PC-9 (cell line): ENCODE data around the gene ABCD2. TPM values are rescaled to one million over a fixed set of nuclear protein-coding genes. Genes with fewer than 3 reads are reported as not detected.

Experiments used
- BruUV-seq: library from RNA; stranded (reverse); fragments of 400-500 nt; replicated peaks from 2 replicates; lab custom pipeline; 2021; lab: Mats Ljungman, UMichigan
- CTCF ChIA-PET: fragments of 300-600 bp; sonication (Branson Sonifier 250); formaldehyde crosslinking; loops from one replicate; lab custom pipeline; 2022; ENCODE audit warnings: antibody characterized with exemption; lab: Charles Lee
- POLR2A ChIA-PET: fragments of 300-600 bp; sonication (Branson Sonifier 250); formaldehyde crosslinking; loops from one replicate; lab custom pipeline; 2022; ENCODE audit warnings: antibody characterized with exemption; ENCODE audit not compliant: unreplicated experiment; lab: Charles Lee
- DNase-seq, 2 experiments: peaks; one replicate each; pipeline versions ENCODE4 v3.0.0 to v3.0.0-alpha.2; 2015 to 2022; ENCODE audit warnings: mixed read lengths in 1 of 2
- H2AFZ ChIP-seq: fragments of 200-600 bp; sonication (generic); 2 replicates; pipeline ENCODE4 v1.8.1; 2017; ENCODE audit warnings: antibody characterized with exemption
- H3F3A ChIP-seq: fragments of 200-600 bp; sonication (generic); 2 replicates; pipeline ENCODE4 v1.8.1; 2017; ENCODE audit warnings: antibody characterized with exemption, mild to moderate bottlenecking, low read depth; ENCODE audit not compliant: insufficient read depth
- H3K27ac ChIP-seq: fragments of 200-600 bp; sonication (generic); 2 replicates; pipeline ENCODE4 v1.6.1; 2016; ENCODE audit warnings: mixed run types
- H3K27me3 ChIP-seq: fragments of 200-600 bp; sonication (generic); 2 replicates; pipeline ENCODE4 v1.6.1; 2016; ENCODE audit warnings: low read depth, mixed run types; ENCODE audit not compliant: insufficient read depth
- H3K36me3 ChIP-seq: fragments of 200-600 bp; sonication (generic); 2 replicates; pipeline ENCODE4 v1.6.1; 2016; ENCODE audit warnings: low read depth, mixed run types
- H3K4me1 ChIP-seq: fragments of 200-600 bp; sonication (generic); replicated peaks from 2 replicates; pipeline ENCODE4 v1.6.1; 2016; ENCODE audit warnings: mixed run types; ENCODE audit not compliant: insufficient read depth
- H3K4me2 ChIP-seq: fragments of 200-600 bp; sonication (generic); 2 replicates; pipeline ENCODE4 v1.6.1; 2017; ENCODE audit warnings: mixed run types
- H3K4me3 ChIP-seq: fragments of 200-600 bp; sonication (generic); 2 replicates; pipeline ENCODE4 v1.6.1; 2016; ENCODE audit warnings: mixed run types
- H3K79me2 ChIP-seq: fragments of 200-600 bp; sonication (generic); 2 replicates; pipeline ENCODE4 v1.6.1; 2017; ENCODE audit warnings: low read depth, mixed run types
- H3K9me2 ChIP-seq: fragments of 200-600 bp; sonication (generic); 2 replicates; pipeline ENCODE4 v1.8.1; 2017; ENCODE audit warnings: mild to moderate bottlenecking; ENCODE audit not compliant: insufficient read depth
- H3K9me3 ChIP-seq: fragments of 200-600 bp; sonication (generic); 2 replicates; pipeline ENCODE4 v1.8.1; 2016; ENCODE audit warnings: low read depth; ENCODE audit not compliant: insufficient read depth
- H4K20me1 ChIP-seq: fragments of 200-600 bp; sonication (generic); 2 replicates; pipeline ENCODE4 v1.8.1; 2017; ENCODE audit not compliant: insufficient read depth
- CTCF ChIP-seq: fragments of 200-600 bp; sonication (generic); conservative IDR thresholded peaks from 2 replicates; pipeline ENCODE4 v1.6.1; 2017; ENCODE audit warnings: mixed run types, antibody characterized with exemption, mild to moderate bottlenecking, moderate library complexity
- EZH2 ChIP-seq: fragments of 200-600 bp; sonication (generic); IDR thresholded peaks from 2 replicates; pipeline ENCODE4 v1.8.0; 2017; ENCODE audit warnings: antibody characterized with exemption, low read depth
- intact Hi-C: fragments of 100-400 bp; cut with micrococcal nuclease; formaldehyde crosslinking; loops from one replicate; pipeline ENCODE4 v1.10.0; 2022; ENCODE audit not compliant: unreplicated experiment
- total RNA-seq: library from RNA; stranded (reverse); gene quantifications from 2 replicates; pipeline ENCODE4 v1.2.3, GENCODE V29; 2021

Gene ABCD2
- total RNA-seq, 1 experiment from 2014 or later: not detected

GRCh38 chr12:39606712-39607423, 12.7 kb downstream of the ABCD2 start:
- ChIA-PET CTCF (no interaction called here), POLR2A (no interaction called here)
- intact Hi-C loops: no loop called here
- no TSS peak for BruUV-seq
- Histone ChIP-seq H3K9me3 (peaks cover 9% of the 10 kb centered on the region; the same call in 1 of the 2 replicates), H3K4me2 (0 out of 2 replicates have a peak overlapping the region, but pooled peaks have one; percentile 39), H3K27ac (0 out of 2 replicates have a peak overlapping the region, but pooled peaks have one; percentile 48), H3K4me1 (peaks cover 27% of the 10 kb centered on the region), H2AFZ (no peak overlapping the region), H3K4me3 (no peak overlapping the region), H3K9me2 (no peaks in the 10 kb centered on the region), H3F3A (peaks cover 24% of the 10 kb centered on the region), H3K27me3 (no peaks in the 10 kb centered on the region), H3K36me3 (no peaks in the 10 kb centered on the region), H4K20me1 (no peaks in the 10 kb centered on the region), H3K79me2 (no peaks in the 10 kb centered on the region)
- peak in 1 of 2 experiments; percentile 52 for DNase-seq
- no peak for TF ChIP-seq EZH2
- TF ChIP-seq CTCF: no peak

GRCh38 chr12:39605996-39606395, 13.6 kb downstream of the ABCD2 start:
- Histone ChIP-seq H3K27me3 (no peaks in the 10 kb centered on the region), H3K4me3 (no peak overlapping the region), H3K4me1 (peaks cover 27% of the 10 kb centered on the region), H4K20me1 (no peaks in the 10 kb centered on the region), H3K4me2 (peak overlapping the region; percentile 39), H3K79me2 (no peaks in the 10 kb centered on the region), H3K9me2 (no peaks in the 10 kb centered on the region), H3K36me3 (no peaks in the 10 kb centered on the region), H3K27ac (peak overlapping the region; percentile 48), H3K9me3 (peaks cover 9% of the 10 kb centered on the region; the same call in 1 of the 2 replicates), H2AFZ (no peak overlapping the region), H3F3A (peaks cover 24% of the 10 kb centered on the region)
- no TSS peak for BruUV-seq
- POLR2A ChIA-PET: interaction anchor here (0.6 kb wide), 1 partner anchor 239 kb away, joined by 4 read pairs; no protein-coding TSS in a partner anchor
- CTCF ChIA-PET: no interaction called here
- peak in 1 of 2 experiments; percentile 74 for DNase-seq
- TF ChIP-seq EZH2 (no peak), CTCF (no peak)
- intact Hi-C loops: no loop called here

- Histone ChIP-seq H3K9me2 (no peaks in the 10 kb centered on the region), H2AFZ (no peak overlapping the region), H3K4me3 (no peak overlapping the region), H4K20me1 (no peaks in the 10 kb centered on the region), H3K9me3 (peaks cover 9% of the 10 kb centered on the region; the same call in 1 of the 2 replicates), H3K27me3 (no peaks in the 10 kb centered on the region), H3K4me2 (peak overlapping the region; percentile 39), H3K36me3 (no peaks in the 10 kb centered on the region), H3K4me1 (peaks cover 27% of the 10 kb centered on the region), H3F3A (peaks cover 24% of the 10 kb centered on the region), H3K27ac (peak overlapping the region; percentile 48), H3K79me2 (no peaks in the 10 kb centered on the region)
- ChIA-PET CTCF (interaction anchor here (1.1 to 1.2 kb wide), 2 partner anchors 9 to 14 kb away, joined by 3 to 4 read pairs; partner anchors contain the start of gene ABCD2), POLR2A (interaction anchor here (0.6 to 0.7 kb wide), 2 partner anchors 158 to 239 kb away, joined by 4 to 5 read pairs; no protein-coding TSS in a partner anchor)
- TF ChIP-seq CTCF: no peak
- BruUV-seq: no TSS peak
- intact Hi-C loops: no loop called here
- peak in 1 of 2 experiments; percentile 86 for DNase-seq
Observed at GRCh38 chr12:39605501-39605900, 14.1 kb downstream of the ABCD2 start.
